ENCODE results near the gene NOL8.

The NOL8 gene

DNA sequence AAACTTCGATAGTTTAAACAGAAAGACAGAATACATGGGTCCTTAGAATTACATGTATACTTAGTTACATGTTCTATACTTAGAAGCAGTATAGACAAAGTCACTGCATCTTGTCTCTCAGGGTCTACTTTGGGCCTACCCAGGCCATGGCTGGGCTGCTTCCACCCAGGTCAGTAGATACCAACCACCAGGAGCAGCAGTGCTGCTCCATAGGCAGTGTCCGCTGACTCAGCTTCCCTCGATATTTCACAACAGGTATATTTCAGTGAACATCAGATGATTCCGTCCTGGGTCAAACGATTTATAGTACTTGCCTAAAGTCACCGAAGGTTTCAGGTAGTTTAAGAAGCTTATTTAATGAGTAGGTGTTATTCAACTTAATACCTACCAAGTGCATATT is 49.6 kb downstream of the NOL8 start:
- peaks cover 10% of the 10 kb centered on the region for H3K4me1 ChIP-seq (ENCODE audit: low read length)
- peaks cover 89% of the 10 kb centered on the region for H3K36me3 ChIP-seq (replicated peaks; ENCODE audit: low read depth, low read length)
- H2AFZ ChIP-seq (ENCODE audit: low read depth, low read length): no peak overlapping the region
- no peaks in the 10 kb centered on the region for H3K9me3 ChIP-seq (ENCODE audit: insufficient read depth, low read length)
- H3K4me2 ChIP-seq (ENCODE audit: low read length): no peak overlapping the region
- no peaks in the 10 kb centered on the region for H3K27me3 ChIP-seq (ENCODE audit: low read depth, low read length)
- TF ChIP-seq EZH2phosphoT487 (IDR thresholded peaks at IDR 0.05; ENCODE audit: low read depth): no peak
- TF ChIP-seq, protein P1, sequence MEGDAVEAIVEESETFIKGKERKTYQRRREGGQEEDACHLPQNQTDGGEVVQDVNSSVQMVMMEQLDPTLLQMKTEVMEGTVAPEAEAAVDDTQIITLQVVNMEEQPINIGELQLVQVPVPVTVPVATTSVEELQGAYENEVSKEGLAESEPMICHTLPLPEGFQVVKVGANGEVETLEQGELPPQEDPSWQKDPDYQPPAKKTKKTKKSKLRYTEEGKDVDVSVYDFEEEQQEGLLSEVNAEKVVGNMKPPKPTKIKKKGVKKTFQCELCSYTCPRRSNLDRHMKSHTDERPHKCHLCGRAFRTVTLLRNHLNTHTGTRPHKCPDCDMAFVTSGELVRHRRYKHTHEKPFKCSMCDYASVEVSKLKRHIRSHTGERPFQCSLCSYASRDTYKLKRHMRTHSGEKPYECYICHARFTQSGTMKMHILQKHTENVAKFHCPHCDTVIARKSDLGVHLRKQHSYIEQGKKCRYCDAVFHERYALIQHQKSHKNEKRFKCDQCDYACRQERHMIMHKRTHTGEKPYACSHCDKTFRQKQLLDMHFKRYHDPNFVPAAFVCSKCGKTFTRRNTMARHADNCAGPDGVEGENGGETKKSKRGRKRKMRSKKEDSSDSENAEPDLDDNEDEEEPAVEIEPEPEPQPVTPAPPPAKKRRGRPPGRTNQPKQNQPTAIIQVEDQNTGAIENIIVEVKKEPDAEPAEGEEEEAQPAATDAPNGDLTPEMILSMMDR (IDR thresholded peaks at IDR 0.05; ENCODE audit: low read depth, low read length): no peak
- no peak overlapping the region for H3K4me3 ChIP-seq (ENCODE audit: low read length)
- peaks cover 4% of the 10 kb centered on the region; the same call in 1 of the 2 replicates for H3K79me2 ChIP-seq (ENCODE audit: low read length)
- no peak overlapping the region for H3K9ac ChIP-seq (ENCODE audit: low read length)
- H4K20me1 ChIP-seq (ENCODE audit: insufficient read depth, low read length): no peaks in the 10 kb centered on the region
- no peak overlapping the region for H3K27ac ChIP-seq (ENCODE audit: low read length)

DNA sequence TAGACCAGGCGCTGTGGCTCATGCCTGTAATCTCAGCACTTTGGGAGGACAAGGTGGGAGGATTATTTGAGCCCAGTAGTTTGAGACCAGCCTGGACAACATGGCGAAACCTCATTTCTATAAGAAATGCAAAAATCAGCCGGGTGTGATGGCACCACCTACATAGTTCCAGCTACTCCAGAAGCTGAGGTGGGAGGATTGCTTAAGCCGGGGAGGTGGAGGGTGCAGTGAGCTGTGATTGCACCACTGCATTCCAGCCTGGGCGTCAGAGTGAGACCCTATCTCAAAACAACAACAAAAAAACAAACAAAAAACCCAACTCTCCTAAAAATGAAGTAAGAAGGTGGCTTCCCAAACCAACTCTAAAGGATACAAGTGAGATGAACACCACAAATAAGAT is 54.6 kb downstream of the NOL8 start:
- Histone ChIP-seq H4K20me1 (ENCODE audit: insufficient read depth, low read length) (no peaks in the 10 kb centered on the region), H3K4me3 (ENCODE audit: low read length) (no peak overlapping the region), H3K9ac (ENCODE audit: low read length) (no peak overlapping the region)

DNA sequence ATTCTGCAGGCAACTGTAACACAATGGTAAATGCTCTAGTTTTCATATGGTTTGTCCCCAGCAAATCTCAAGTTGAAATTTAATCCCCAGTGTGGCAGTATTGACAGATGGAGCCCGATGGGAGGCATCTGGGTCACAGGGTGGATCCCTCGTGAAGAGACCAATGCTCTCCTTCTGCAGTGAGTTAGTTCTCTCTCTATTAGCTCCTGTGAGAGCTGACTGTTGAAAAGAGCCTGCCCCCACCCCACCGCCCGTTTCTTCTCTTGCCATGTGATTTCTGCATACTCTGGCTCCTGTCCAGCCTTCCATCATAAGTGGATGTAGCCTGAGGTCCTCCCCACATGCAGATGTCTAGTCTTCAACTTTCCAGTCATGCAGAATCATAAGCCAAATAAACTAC is 58.7 kb downstream of the NOL8 start:
- H4K20me1 ChIP-seq (ENCODE audit: insufficient read depth, low read length): no peaks in the 10 kb centered on the region
- no peaks in the 10 kb centered on the region for H3K79me2 ChIP-seq (ENCODE audit: low read length)
- H3K27ac ChIP-seq (ENCODE audit: low read length): no peak overlapping the region
- H3K4me1 ChIP-seq (ENCODE audit: low read length): no peaks in the 10 kb centered on the region
- no peaks in the 10 kb centered on the region for H3K9me3 ChIP-seq (ENCODE audit: insufficient read depth, low read length)
- H3K4me3 ChIP-seq (ENCODE audit: low read length): no peak overlapping the region
- H3K4me2 ChIP-seq (ENCODE audit: low read length): no peak overlapping the region
- no peak overlapping the region for H2AFZ ChIP-seq (ENCODE audit: low read depth, low read length)
- H3K9ac ChIP-seq (ENCODE audit: low read length): no peak overlapping the region
- H3K36me3 ChIP-seq (replicated peaks; ENCODE audit: low read depth, low read length): peaks cover 83% of the 10 kb centered on the region
- TF ChIP-seq, protein P1 (IDR thresholded peaks at IDR 0.05; ENCODE audit: low read depth, low read length): no peak
- no peak for TF ChIP-seq EZH2phosphoT487 (IDR thresholded peaks at IDR 0.05; ENCODE audit: low read depth)
- no peaks in the 10 kb centered on the region for H3K27me3 ChIP-seq (ENCODE audit: low read depth, low read length)

More for the DNA sequence above, 54.6 kb downstream of the NOL8 start:
- no peaks in the 10 kb centered on the region for H3K27me3 ChIP-seq (ENCODE audit: low read depth, low read length)
- TF ChIP-seq, protein P1 (IDR thresholded peaks at IDR 0.05; ENCODE audit: low read depth, low read length): no peak
- TF ChIP-seq EZH2phosphoT487 (IDR thresholded peaks at IDR 0.05; ENCODE audit: low read depth): no peak
- H3K27ac ChIP-seq (ENCODE audit: low read length): no peak overlapping the region
- H3K4me1 ChIP-seq (ENCODE audit: low read length): peaks cover 9% of the 10 kb centered on the region
- H3K36me3 ChIP-seq (replicated peaks; ENCODE audit: low read depth, low read length): peaks cover 91% of the 10 kb centered on the region
- no peaks in the 10 kb centered on the region for H3K9me3 ChIP-seq (ENCODE audit: insufficient read depth, low read length)
- H3K4me2 ChIP-seq (ENCODE audit: low read length): no peak overlapping the region
- peaks cover 4% of the 10 kb centered on the region; the same call in 1 of the 2 replicates for H3K79me2 ChIP-seq (ENCODE audit: low read length)
- H2AFZ ChIP-seq (ENCODE audit: low read depth, low read length): no peak overlapping the region

DNA sequence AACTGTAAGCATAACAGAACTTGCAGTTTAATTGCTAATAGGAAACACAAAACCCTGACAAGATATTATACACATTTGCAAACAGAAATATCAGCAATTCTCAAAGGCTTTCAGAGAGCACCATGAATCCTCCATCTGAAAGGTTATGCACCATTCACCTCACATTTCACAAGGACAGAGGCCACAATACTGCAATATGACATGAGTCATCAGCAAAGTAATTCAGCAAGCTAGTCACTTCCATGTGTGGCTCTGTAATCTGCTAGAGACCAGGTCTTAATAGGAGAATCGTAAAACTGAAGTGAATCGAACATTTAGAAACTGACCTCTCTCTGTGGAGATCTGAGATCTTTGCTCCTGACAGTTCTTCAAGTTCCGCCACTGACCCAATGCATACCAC is 60.0 kb downstream of the NOL8 start:
- Histone ChIP-seq H3K4me1 (ENCODE audit: low read length) (no peaks in the 10 kb centered on the region), H2AFZ (ENCODE audit: low read depth, low read length) (no peak overlapping the region), H3K27me3 (ENCODE audit: low read depth, low read length) (no peaks in the 10 kb centered on the region), H3K4me2 (ENCODE audit: low read length) (no peak overlapping the region), H3K4me3 (ENCODE audit: low read length) (no peak overlapping the region), H3K9ac (ENCODE audit: low read length) (no peak overlapping the region), H4K20me1 (ENCODE audit: insufficient read depth, low read length) (no peaks in the 10 kb centered on the region), H3K36me3 (replicated peaks; ENCODE audit: low read depth, low read length) (peaks cover 80% of the 10 kb centered on the region), H3K79me2 (ENCODE audit: low read length) (no peaks in the 10 kb centered on the region), H3K9me3 (ENCODE audit: insufficient read depth, low read length) (no peaks in the 10 kb centered on the region), H3K27ac (ENCODE audit: low read length) (no peak overlapping the region)
- TF ChIP-seq EZH2phosphoT487 (IDR thresholded peaks at IDR 0.05; ENCODE audit: low read depth): no peak
- TF ChIP-seq, protein P1 (IDR thresholded peaks at IDR 0.05; ENCODE audit: low read depth, low read length): no peak
